H9 (cell line): ENCODE results near the gene TRNP1. TPM values are rescaled to one million over a fixed set of nuclear protein-coding genes. Genes with fewer than 3 reads are reported as not detected.

Experiments
- DNase-seq: peaks from one replicate; pipeline ENCODE4 v3.0.0-alpha.2; 2017
- H2AFZ ChIP-seq: one replicate; pipeline ENCODE4 v1.6.1; 2013; ENCODE audit warnings: mild to moderate bottlenecking, low read length, control low read depth, moderate library complexity
- H2AK5ac ChIP-seq: 2 replicates; pipeline ENCODE4 v1.6.1; 2013; ENCODE audit warnings: low read length, control low read depth, mixed read lengths; ENCODE audit not compliant: insufficient read length
- H2BK120ac ChIP-seq: one replicate; pipeline ENCODE4 v1.6.1; 2013; ENCODE audit warnings: low read depth, mild to moderate bottlenecking, low read length, control low read depth, inconsistent platforms; ENCODE audit not compliant: poor library complexity, severe bottlenecking
- H2BK12ac ChIP-seq: 2 replicates; pipeline ENCODE4 v1.6.1; 2013; ENCODE audit warnings: low read length, control low read depth, mixed read lengths, low read depth; ENCODE audit not compliant: insufficient read length
- H2BK15ac ChIP-seq: 2 replicates; pipeline ENCODE4 v1.6.1; 2013; ENCODE audit warnings: low read depth, low read length, control low read depth
- H2BK20ac ChIP-seq: one replicate; pipeline ENCODE4 v1.6.1; 2013; ENCODE audit warnings: low read depth, mild to moderate bottlenecking, low read length, control low read depth, inconsistent platforms; ENCODE audit not compliant: poor library complexity, severe bottlenecking
- H2BK5ac ChIP-seq: 2 replicates; pipeline ENCODE4 v1.6.1; 2013; ENCODE audit warnings: low read length, control low read depth, mixed read lengths; ENCODE audit not compliant: insufficient read length
- H3K14ac ChIP-seq: 2 replicates; pipeline ENCODE4 v1.6.1; 2013; ENCODE audit warnings: low read length, control low read depth; ENCODE audit not compliant: insufficient read depth
- H3K18ac ChIP-seq: 2 replicates; pipeline ENCODE4 v1.6.1; 2013; ENCODE audit warnings: low read depth, mild to moderate bottlenecking, mixed read lengths, low read length, control low read depth; ENCODE audit not compliant: insufficient read length
- H3K23ac ChIP-seq: 2 replicates; pipeline ENCODE4 v1.6.1; 2013; ENCODE audit warnings: low read length, control low read depth, mixed read lengths, low read depth; ENCODE audit not compliant: insufficient read length
- H3K23me2 ChIP-seq: 2 replicates; pipeline ENCODE4 v1.6.1; 2013; ENCODE audit warnings: low read depth, mild to moderate bottlenecking, mixed read lengths, low read length, control low read depth; ENCODE audit not compliant: insufficient read length, poor library complexity, severe bottlenecking
- H3K27ac ChIP-seq: 2 replicates; pipeline ENCODE4 v1.5.1; 2013; ENCODE audit warnings: low read length, control low read depth, mixed read lengths, low read depth; ENCODE audit not compliant: insufficient read length
- H3K27me3 ChIP-seq: 2 replicates; pipeline ENCODE4 v1.6.1; 2013; ENCODE audit warnings: low read length, control low read depth, inconsistent platforms; ENCODE audit not compliant: insufficient read depth
- H3K4ac ChIP-seq: 2 replicates; pipeline ENCODE4 v1.6.1; 2013; ENCODE audit warnings: low read depth, mild to moderate bottlenecking, control low read depth, inconsistent platforms, low read length, moderate library complexity
- H3K4me1 ChIP-seq: 2 replicates; pipeline ENCODE4 v1.6.1; 2013; ENCODE audit warnings: low read length, control low read depth, inconsistent platforms; ENCODE audit not compliant: insufficient read depth
- H3K4me2 ChIP-seq: 2 replicates; pipeline ENCODE4 v1.6.1; 2013; ENCODE audit warnings: low read length, control low read depth, mixed read lengths; ENCODE audit not compliant: insufficient read length, insufficient read depth
- H3K56ac ChIP-seq: 2 replicates; pipeline ENCODE4 v1.6.1; 2013; ENCODE audit warnings: low read depth, mild to moderate bottlenecking, mixed read lengths, low read length, control low read depth; ENCODE audit not compliant: insufficient read length
- H3K79me1 ChIP-seq: 2 replicates; pipeline ENCODE4 v1.6.1; 2013; ENCODE audit warnings: low read depth, mild to moderate bottlenecking, moderate library complexity, low read length, control low read depth, inconsistent platforms; ENCODE audit not compliant: insufficient read depth, poor library complexity, severe bottlenecking
- H3K79me2 ChIP-seq: 2 replicates; pipeline ENCODE4 v1.6.1; 2013; ENCODE audit warnings: low read length, control low read depth, inconsistent platforms; ENCODE audit not compliant: insufficient read depth
- H3K9ac ChIP-seq: 2 replicates; pipeline ENCODE4 v1.6.1; 2013; ENCODE audit warnings: low read length, control low read depth, mixed read lengths; ENCODE audit not compliant: insufficient read length; ENCODE audit errors: extremely low read depth
- H3K9me3 ChIP-seq: one replicate; pipeline ENCODE4 v1.6.1; 2013; ENCODE audit warnings: low read depth, low read length, inconsistent platforms; ENCODE audit not compliant: control insufficient read depth
- H3T11ph ChIP-seq: one replicate; pipeline ENCODE4 v1.6.1; 2013; ENCODE audit warnings: mild to moderate bottlenecking, low read length, control low read depth, inconsistent platforms
- H4K20me1 ChIP-seq: one replicate; pipeline ENCODE4 v1.6.1; 2013; ENCODE audit not compliant: control insufficient read depth, insufficient read length, insufficient read depth
- H4K5ac ChIP-seq: 2 replicates; pipeline ENCODE4 v1.6.1; 2013; ENCODE audit warnings: low read depth, mild to moderate bottlenecking, mixed read lengths, low read length, control low read depth; ENCODE audit not compliant: insufficient read length
- H4K8ac ChIP-seq: replicated peaks from 2 replicates; pipeline ENCODE4 v1.6.1; 2013; ENCODE audit warnings: low read length, control low read depth, mixed read lengths, low read depth; ENCODE audit not compliant: insufficient read length
- H4K91ac ChIP-seq: 2 replicates; pipeline ENCODE4 v1.6.1; 2013; ENCODE audit warnings: low read depth, mild to moderate bottlenecking, moderate library complexity, mixed read lengths, low read length, control low read depth; ENCODE audit not compliant: insufficient read length
- H3K27ac Mint-ChIP-seq, 3 experiments: 2 replicates in 2 of 3; 3 replicates in 1 of 3; pipeline ENCODE4 v1.8.0; 2020 to 2021; ENCODE audit warnings: mixed read lengths in 3 of 3, mild to moderate bottlenecking in 1 of 3, moderate library complexity in 1 of 3
- H3K27me3 Mint-ChIP-seq: 2 replicates; pipeline ENCODE4 v1.8.0; 2021; ENCODE audit warnings: low read depth, mild to moderate bottlenecking, moderate library complexity, mixed read lengths
- H3K36me3 Mint-ChIP-seq, 3 experiments: 2 replicates in 2 of 3; 3 replicates in 1 of 3; pipeline ENCODE4 v1.8.0; 2020 to 2021; ENCODE audit warnings: low read depth in 3 of 3, mixed read lengths in 3 of 3; ENCODE audit not compliant: insufficient read depth in 1 of 3
- H3K4me1 Mint-ChIP-seq, 2 experiments: 2 replicates each; pipeline ENCODE4 v1.8.0; 2020; ENCODE audit warnings: mixed read lengths in 2 of 2
- H3K4me3 Mint-ChIP-seq, 2 experiments: 2 replicates in 1 of 2; 3 replicates in 1 of 2; pipeline ENCODE4 v1.8.0; 2020 to 2021; ENCODE audit warnings: mild to moderate bottlenecking in 2 of 2, mixed read lengths in 2 of 2, moderate library complexity in 1 of 2
- H3K9me3 Mint-ChIP-seq, 2 experiments: 2 replicates in 1 of 2; 3 replicates in 1 of 2; pipeline ENCODE4 v1.8.0; 2020; ENCODE audit warnings: mild to moderate bottlenecking in 2 of 2, mixed read lengths in 2 of 2, moderate library complexity in 1 of 2
- CTCF ChIP-seq: fragments of 200-600 bp; sonication (generic); conservative IDR thresholded peaks from 3 replicates; pipeline ENCODE4 v1.8.0; 2021; ENCODE audit warnings: antibody characterized with exemption, mild to moderate bottlenecking
- WGBS: extraction: QIAGEN DNeasy Blood & Tissue Kit; methylation state at CpG from one replicate; pipeline ENCODE4 v1.1.7; 2013; ENCODE audit warnings: missing lambda C conversion rate, low lambda C conversion rate, mixed read lengths; ENCODE audit not compliant: insufficient read length; ENCODE audit errors: extremely low coverage; 5-methylcytosine and 5-hydroxymethylcytosine counted together
- total RNA-seq: library from RNA; stranded (reverse); gene quantifications from 2 replicates; pipeline ENCODE4 v1.2.1, GENCODE V29; 2021

TRNP1 gene
- total RNA-seq, 1 experiment from 2014 or later: 39.0 TPM

DNA sequence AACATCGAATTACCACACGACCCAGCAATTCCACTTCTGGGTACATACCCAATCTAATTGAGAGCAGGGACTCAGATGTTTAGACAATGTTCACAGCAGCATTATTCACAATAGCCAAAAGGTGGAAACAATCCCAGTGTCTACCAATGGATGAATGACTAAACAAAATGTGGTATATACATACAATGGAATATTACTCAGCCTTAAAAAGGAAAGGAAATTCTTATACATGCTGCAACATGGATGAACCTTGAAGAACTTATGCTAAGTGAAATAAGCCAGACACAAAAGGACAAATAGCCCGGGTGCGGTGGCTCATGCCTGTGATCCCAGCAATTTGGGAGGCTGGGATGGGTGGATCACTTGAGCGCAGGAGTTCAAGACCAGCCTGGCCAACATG lies 40.1 kb upstream of the TRNP1 start:
- no peak for TF ChIP-seq CTCF
- no CpG with 5 or more reads among the region's 5 CpGs for WGBS
- H3K23me2 ChIP-seq: no peaks in the 10 kb centered on the region

More for the DNA sequence above, 40.1 kb upstream of the TRNP1 start:
- no peak overlapping the region for H3K9ac ChIP-seq
- H3K79me1 ChIP-seq: peaks cover 6% of the 10 kb centered on the region
- H3K56ac ChIP-seq: no peak overlapping the region
- no peak overlapping the region for H4K91ac ChIP-seq
- peaks cover 4 to 48% (median 41%) of the 10 kb centered on the region in 3 experiments; a peak in 5 of 7 replicates for H3K36me3 Mint-ChIP-seq
- no peak overlapping the region for H2BK120ac ChIP-seq
- no peaks in the 10 kb centered on the region for H3K4me1 Mint-ChIP-seq
- no peak overlapping the region for H2BK20ac ChIP-seq
- no peak for DNase-seq
- H4K20me1 ChIP-seq: no peaks in the 10 kb centered on the region
- no peak overlapping the region for H2AFZ ChIP-seq
- peaks cover 4 to 5% of the 10 kb centered on the region in 2 experiments; a peak in 2 of 5 replicates for H3K9me3 Mint-ChIP-seq
- no peak overlapping the region for H3K18ac ChIP-seq
- no peak overlapping the region for H3K4me2 ChIP-seq
- H3K4me3 Mint-ChIP-seq: no peak overlapping the region
- no peak overlapping the region for H3K23ac ChIP-seq
- no peak overlapping the region for H2BK12ac ChIP-seq
- no peak overlapping the region for H2AK5ac ChIP-seq
- no peaks in the 10 kb centered on the region for H3K9me3 ChIP-seq
- no peaks in the 10 kb centered on the region for H3K4me1 ChIP-seq
- no peak overlapping the region for H4K8ac ChIP-seq
- H4K5ac ChIP-seq: no peak overlapping the region
- no peak overlapping the region for H3K27ac ChIP-seq
- no peak overlapping the region for H3K14ac ChIP-seq
- H3K27me3 Mint-ChIP-seq: no peaks in the 10 kb centered on the region
- H3K4ac ChIP-seq: no peak overlapping the region
- no peak overlapping the region for H2BK5ac ChIP-seq
- H3K79me2 ChIP-seq: no peaks in the 10 kb centered on the region; the same call in 1 of the 2 replicates
- H3T11ph ChIP-seq: no peak overlapping the region
- no peaks in the 10 kb centered on the region for H3K27me3 ChIP-seq
- no peak overlapping the region for H3K27ac Mint-ChIP-seq
- no peak overlapping the region for H2BK15ac ChIP-seq
